Endothelial cell of umbilical vein (primary cell): ENCODE data around the gene VRK2. TPM values are rescaled to one million over a fixed set of nuclear protein-coding genes. Genes with fewer than 3 reads are reported as not detected.

Experiments
- BruUV-seq: library from RNA; stranded (reverse); fragments of 400-500 nt; replicated peaks from 2 replicates; lab custom pipeline; 2021; lab: Mats Ljungman, UMichigan
- CTCF ChIA-PET: fragments of 300-600, 350-600 bp; sonication (Branson Sonifier 250); formaldehyde crosslinking; loops from one replicate; lab custom pipeline; 2021; ENCODE audit warnings: antibody characterized with exemption, inconsistent platforms; lab: Charles Lee
- POLR2A ChIA-PET: fragments of 300-600, 350-600 bp; sonication (Branson Sonifier 250); formaldehyde crosslinking; loops from one replicate; lab custom pipeline; 2021; ENCODE audit warnings: antibody characterized with exemption, inconsistent platforms; lab: Charles Lee
- DNase-seq: peaks from one replicate; pipeline ENCODE4 v3.0.0-alpha.2; 2011; ENCODE audit warnings: low read depth, low spot score
- FAIRE-seq: peaks from 2 replicates; lab custom pipeline; 2011; peaks lifted over from hg19 to GRCh38; lab: Jason Lieb, UNC
- H2AFZ ChIP-seq: 2 replicates; pipeline ENCODE4 v1.6.0; 2012; ENCODE audit warnings: low read depth, low read length, control low read depth, inconsistent platforms
- H3K27ac ChIP-seq: 2 replicates; pipeline ENCODE4 v1.5.1; 2011; ENCODE audit warnings: low read depth, mild to moderate bottlenecking, control low read depth, low read length, moderate library complexity; ENCODE audit not compliant: insufficient read depth
- H3K27me3 ChIP-seq, 2 experiments: 2 replicates each; pipeline versions ENCODE4 v1.6.0 to v1.6.1; 2011; ENCODE audit warnings: low read length in 2 of 2, mixed read lengths in 1 of 2; ENCODE audit not compliant: control insufficient read depth in 2 of 2, insufficient read depth in 2 of 2
- H3K36me3 ChIP-seq, 2 experiments: 2 replicates in 1 of 2; 3 replicates in 1 of 2; pipeline ENCODE4 v1.5.1; 2011; ENCODE audit warnings: low read length in 2 of 2, mild to moderate bottlenecking in 1 of 2, moderate library complexity in 1 of 2; ENCODE audit not compliant: control insufficient read depth in 2 of 2, insufficient read depth in 2 of 2; ENCODE audit errors: extremely low read depth in 1 of 2
- H3K4me1 ChIP-seq: 3 replicates; pipeline ENCODE4 v1.5.1; 2011; ENCODE audit warnings: mild to moderate bottlenecking, low read length; ENCODE audit not compliant: control insufficient read depth, insufficient read depth; ENCODE audit errors: extremely low read depth
- H3K4me2 ChIP-seq: 2 replicates; pipeline ENCODE4 v1.6.1; 2011; ENCODE audit warnings: low read length, control low read depth, mixed read lengths; ENCODE audit not compliant: insufficient read depth
- H3K4me3 ChIP-seq, 3 experiments: fragments of 200-600 bp in 1 of 3; sonication (generic), shearing (Covaris generic) in 1 of 3; replicated peaks in 1 of 3; 2 replicates each; pipeline ENCODE4 v1.5.1; 2011 to 2016; ENCODE audit warnings: control low read depth in 3 of 3, low read length in 3 of 3, mild to moderate bottlenecking in 2 of 3, inconsistent platforms in 1 of 3, low read depth in 1 of 3, moderate library complexity in 1 of 3; ENCODE audit not compliant: insufficient read depth in 1 of 3
- H3K79me2 ChIP-seq: 2 replicates; pipeline ENCODE4 v1.6.0; 2012; ENCODE audit warnings: low read length, inconsistent platforms; ENCODE audit not compliant: control insufficient read depth, insufficient read depth
- H3K9ac ChIP-seq: replicated peaks from 2 replicates; pipeline ENCODE3; 2011; ENCODE audit warnings: low read length, control low read depth; ENCODE audit not compliant: insufficient read depth; ENCODE audit errors: extremely low read depth
- H3K9me1 ChIP-seq: replicated peaks from 3 replicates; pipeline ENCODE4 v1.6.0; 2011; ENCODE audit warnings: mild to moderate bottlenecking, low read length; ENCODE audit not compliant: control insufficient read depth, insufficient read depth; ENCODE audit errors: extremely low read depth
- H3K9me3 ChIP-seq: replicated peaks from 2 replicates; pipeline ENCODE4 v1.5.1; 2012; ENCODE audit warnings: low read length, inconsistent platforms; ENCODE audit not compliant: control insufficient read depth, insufficient read depth
- H4K20me1 ChIP-seq: replicated peaks from 2 replicates; pipeline ENCODE3; 2011; ENCODE audit warnings: mild to moderate bottlenecking, low read length; ENCODE audit not compliant: control insufficient read depth, insufficient read depth; ENCODE audit errors: extremely low read depth
- EZH2 ChIP-seq: IDR thresholded peaks from 2 replicates; pipeline ENCODE4 v1.6.1; 2012; ENCODE audit warnings: borderline replicate concordance, low read depth, mild to moderate bottlenecking, moderate library complexity, low read length, inconsistent platforms; ENCODE audit not compliant: severe bottlenecking
- FOS ChIP-seq: IDR thresholded peaks from 2 replicates; pipeline ENCODE4 v1.6.1; 2011; ENCODE audit warnings: mild to moderate bottlenecking, low read length, moderate library complexity, borderline replicate concordance; ENCODE audit not compliant: insufficient read depth
- GATA2 ChIP-seq: IDR thresholded peaks from 2 replicates; pipeline ENCODE4 v1.7.0; 2011; ENCODE audit warnings: low read depth, mild to moderate bottlenecking, moderate library complexity, mixed read lengths, low read length; ENCODE audit not compliant: insufficient read length, insufficient read depth
- JUN ChIP-seq: IDR thresholded peaks from 2 replicates; pipeline ENCODE4 v1.6.1; 2011; ENCODE audit warnings: borderline replicate concordance, low read depth; ENCODE audit not compliant: insufficient read length, insufficient read depth
- MYC ChIP-seq: IDR thresholded peaks from one replicate; pipeline ENCODE4 v1.6.1; 2011; ENCODE audit warnings: mild to moderate bottlenecking, low read depth, low read length
- POLR2A ChIP-seq: IDR thresholded peaks from 2 replicates; pipeline ENCODE4 v1.6.1; 2012; ENCODE audit warnings: low read depth, mild to moderate bottlenecking, control low read depth, low read length
- POLR2AphosphoS5 ChIP-seq: IDR thresholded peaks from 2 replicates; pipeline ENCODE4 v1.6.1; 2012; ENCODE audit warnings: low read depth, mild to moderate bottlenecking, control low read depth, low read length, moderate library complexity; ENCODE audit not compliant: insufficient read depth
- dilution Hi-C: fragments of 300-500 bp; cut with MboI; formaldehyde crosslinking; loops from one replicate; pipeline ENCODE4 v1.15.0; 2019; ENCODE audit warnings: low sequenced_read_pairs; ENCODE audit not compliant: extremely low pct_ligation_motif_present
- intact Hi-C: fragments of 100-400 bp; cut with micrococcal nuclease; formaldehyde crosslinking; loops from one replicate; pipeline ENCODE4 v1.10.0; 2022
- polyA plus RNA-seq, 4 experiments: library from polyadenylated mRNA; depleted of rRNA in 3 of 4; stranded (reverse) in 3 of 4; unstranded in 1 of 4; fragments of >200 nt; gene quantifications; 2 replicates each; pipeline versions ENCODE4 v1.2.1 to v1.2.3, GENCODE V29; 2011 to 2012; ENCODE audit warnings: missing spikeins in 1 of 4
- total RNA-seq: library from RNA; stranded (reverse); gene quantifications from 2 replicates; pipeline ENCODE4 v1.2.3, GENCODE V29; 2021
- TF ChIP-seq, protein P1 (sequence below), 2 donors: IDR thresholded peaks; 1 replicate in 1 of 2; 2 replicates in 1 of 2; pipeline ENCODE4 v1.5.1; 2011; ENCODE audit warnings: low read length in 2 of 2, mild to moderate bottlenecking in 2 of 2, moderate library complexity in 2 of 2, control low read depth in 1 of 2, inconsistent platforms in 1 of 2, low read depth in 1 of 2; ENCODE audit not compliant: insufficient read depth in 1 of 2; ENCODE audit errors: extremely low read depth in 1 of 2
- TF ChIP-seq, protein P2 (sequence below): IDR thresholded peaks from 2 replicates; pipeline ENCODE4 v1.6.1; 2011; ENCODE audit not compliant: insufficient read depth, insufficient read length

Gene VRK2
- total and polyA plus RNA-seq, 2 donors (not counting 3 experiments of a cell fraction or from before 2014, with no cell fraction given): 11.2 to 35.2 TPM

DNA sequence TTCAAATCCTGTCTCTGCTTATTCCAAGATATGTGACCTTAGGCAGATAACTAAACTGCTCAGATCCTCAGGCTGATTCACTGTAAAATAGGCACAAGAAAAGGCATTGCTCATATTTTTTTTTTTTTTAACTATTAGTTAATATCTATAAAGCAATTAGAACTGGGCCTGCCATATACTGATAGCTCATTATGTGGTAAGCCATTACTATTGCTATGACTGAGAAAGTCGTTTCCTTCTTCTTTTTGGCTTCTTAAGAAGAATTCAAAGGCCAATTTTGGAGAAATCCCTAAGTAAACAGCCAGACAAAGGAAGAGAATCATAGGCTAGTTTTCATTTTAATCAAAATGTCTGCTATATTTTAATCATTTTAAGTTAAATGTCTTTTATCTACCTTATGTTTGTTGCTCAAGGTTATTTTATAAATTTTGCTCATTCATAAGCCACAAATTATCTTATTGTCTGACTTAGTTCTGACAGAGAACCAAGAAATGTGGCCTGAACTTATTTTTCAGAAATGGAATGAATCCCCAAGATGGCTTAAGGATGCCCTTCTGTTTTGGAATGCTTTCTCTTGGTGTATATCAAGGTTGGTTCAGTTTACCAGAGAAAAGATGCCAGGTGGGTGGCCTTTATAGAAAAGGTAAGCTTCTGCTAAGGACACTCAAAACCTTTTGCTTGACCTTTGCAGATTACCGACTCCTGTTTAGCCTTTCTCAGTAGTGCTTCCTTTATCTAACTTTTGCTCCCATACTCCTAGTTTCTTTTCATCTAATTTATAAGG is 21.3 kb upstream of the VRK2 start:
- H3K27ac ChIP-seq: no peak overlapping the region
- H3K9me1 ChIP-seq: no peaks in the 10 kb centered on the region
- no peaks in the 10 kb centered on the region for H3K9me3 ChIP-seq
- H3K27me3 ChIP-seq: no peaks in the 10 kb centered on the region
- dilution Hi-C loops (no loop called here), intact Hi-C loops (no loop called here)
- TF ChIP-seq FOS (no peak), POLR2A (no peak), JUN (no peak), POLR2AphosphoS5 (no peak), EZH2 (no peak), GATA2 (no peak), MYC (no peak)
- TF ChIP-seq, protein P1, sequence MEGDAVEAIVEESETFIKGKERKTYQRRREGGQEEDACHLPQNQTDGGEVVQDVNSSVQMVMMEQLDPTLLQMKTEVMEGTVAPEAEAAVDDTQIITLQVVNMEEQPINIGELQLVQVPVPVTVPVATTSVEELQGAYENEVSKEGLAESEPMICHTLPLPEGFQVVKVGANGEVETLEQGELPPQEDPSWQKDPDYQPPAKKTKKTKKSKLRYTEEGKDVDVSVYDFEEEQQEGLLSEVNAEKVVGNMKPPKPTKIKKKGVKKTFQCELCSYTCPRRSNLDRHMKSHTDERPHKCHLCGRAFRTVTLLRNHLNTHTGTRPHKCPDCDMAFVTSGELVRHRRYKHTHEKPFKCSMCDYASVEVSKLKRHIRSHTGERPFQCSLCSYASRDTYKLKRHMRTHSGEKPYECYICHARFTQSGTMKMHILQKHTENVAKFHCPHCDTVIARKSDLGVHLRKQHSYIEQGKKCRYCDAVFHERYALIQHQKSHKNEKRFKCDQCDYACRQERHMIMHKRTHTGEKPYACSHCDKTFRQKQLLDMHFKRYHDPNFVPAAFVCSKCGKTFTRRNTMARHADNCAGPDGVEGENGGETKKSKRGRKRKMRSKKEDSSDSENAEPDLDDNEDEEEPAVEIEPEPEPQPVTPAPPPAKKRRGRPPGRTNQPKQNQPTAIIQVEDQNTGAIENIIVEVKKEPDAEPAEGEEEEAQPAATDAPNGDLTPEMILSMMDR (IDR thresholded peaks at IDR 0.05; ENCODE audit: extremely low read depth in 1 of 2, insufficient read depth in 1 of 2, low read depth in 1 of 2, low read length in 2 of 2): no peak
- TF ChIP-seq, protein P2, sequence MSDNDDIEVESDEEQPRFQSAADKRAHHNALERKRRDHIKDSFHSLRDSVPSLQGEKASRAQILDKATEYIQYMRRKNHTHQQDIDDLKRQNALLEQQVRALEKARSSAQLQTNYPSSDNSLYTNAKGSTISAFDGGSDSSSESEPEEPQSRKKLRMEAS: no peak
- no peak overlapping the region for H2AFZ ChIP-seq
- POLR2A ChIA-PET: no interaction called here
- H3K4me3 ChIP-seq: no peak overlapping the region
- BruUV-seq: no TSS peak
- no peaks in the 10 kb centered on the region for H3K79me2 ChIP-seq
- H3K4me1 ChIP-seq: no peaks in the 10 kb centered on the region
- no peaks in the 10 kb centered on the region for H3K36me3 ChIP-seq
- FAIRE-seq (no peak), DNase-seq (no peak)
- H3K9ac ChIP-seq: no peak overlapping the region
- H3K4me2 ChIP-seq: no peak overlapping the region
- CTCF ChIA-PET: no interaction called here
- H4K20me1 ChIP-seq: no peaks in the 10 kb centered on the region
